Adipose tissue (tissue), 3 donors: ENCODE measurements around the gene ZBTB45. TPM values are rescaled to one million over a fixed set of nuclear protein-coding genes. Genes with fewer than 3 reads are reported as not detected.

Source experiments
- H3K27ac ChIP-seq: one replicate; pipeline ENCODE4 v1.5.1; 2013; ENCODE audit warnings: low read depth, low read length
- WGBS, 3 donors: extraction: QIAGEN DNeasy Blood & Tissue Kit; methylation state at CpG; one replicate each; pipeline ENCODE4 v1.1.7; 2013; 5-methylcytosine and 5-hydroxymethylcytosine counted together
- polyA plus RNA-seq, 3 donors: library from polyadenylated mRNA; stranded (reverse); fragments of 200-250 nt; gene quantifications; one replicate each; pipeline ENCODE4 v1.2.3, GENCODE V29; 2013
- donor health status: healthy with polysubstance abuse.
- donor health status: Bipolar disorder and iron deficiency.
- donor health status: healthy.

The ZBTB45 gene
- polyA plus RNA-seq, 3 donors = 5.3 to 8.2 (median 6.6) TPM

DNA sequence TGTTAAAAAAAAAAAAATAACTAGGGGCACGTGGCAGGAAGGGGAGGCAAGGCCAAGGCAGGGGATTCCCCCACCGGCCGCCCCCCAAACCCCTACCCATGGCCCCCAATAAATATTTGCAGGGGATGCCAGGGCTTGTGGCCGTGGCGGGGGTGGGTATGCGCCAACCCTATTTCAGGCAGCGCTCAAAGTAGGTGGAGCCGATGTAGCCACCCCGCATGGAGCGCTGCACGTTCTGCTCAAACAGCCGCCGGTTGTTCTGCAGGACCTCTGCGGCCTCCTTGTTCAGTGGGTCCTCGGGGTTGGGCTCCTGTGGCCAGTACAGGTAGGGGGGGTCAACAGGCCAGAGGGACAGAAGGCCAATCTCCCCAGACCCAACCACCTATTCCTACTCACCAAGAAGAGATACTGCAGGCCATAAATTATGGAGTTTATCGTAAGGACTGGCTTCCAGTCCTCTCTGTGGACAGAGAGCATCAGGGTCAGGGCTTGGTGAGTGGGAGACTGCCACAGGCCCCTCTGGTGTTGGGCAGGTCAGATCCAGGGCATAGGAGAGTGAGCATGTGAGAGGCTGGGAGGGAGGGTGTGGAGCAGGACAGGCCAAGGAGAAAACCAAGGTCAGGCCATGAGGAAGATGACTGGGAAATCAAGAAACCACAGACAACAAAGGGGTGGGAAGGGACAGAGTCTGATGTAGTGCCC is 36.5 kb upstream of the ZBTB45 start:
- H3K27ac ChIP-seq = no peak overlapping the region
- 80 to 84% (median 82%) methylated on average over 15 to 16 of the region's 16 CpGs for WGBS, 3 donors

- WGBS, 3 donors = 47 to 60% (median 50%) methylated on average over 4 of the region's 4 CpGs
- peak overlapping the region; percentile 90 for H3K27ac ChIP-seq
These were observed 35.8 kb upstream of the ZBTB45 start for GRCh38 chr19:58555369-58555885.

GRCh38 chr19:58554494-58555368 is 35.1 kb upstream of the ZBTB45 start, which contains the start of gene CHMP2A:
TSS of gene CHMP2A (minus strand) at chr19:58555105. CDS start at chr19:58554212, 893 bp downstream.
- H3K27ac ChIP-seq = peak within 1 kb of the TSS; percentile 90
- WGBS, 3 donors = 0 to 1% (median 1%) methylated on average over 69 of the region's 69 CpGs

GRCh38 chr19:58553799-58554493 is 34.3 kb upstream of the ZBTB45 start:
- 19 to 40% (median 36%) methylated on average over 18 of the region's 18 CpGs for WGBS, 3 donors

DNA sequence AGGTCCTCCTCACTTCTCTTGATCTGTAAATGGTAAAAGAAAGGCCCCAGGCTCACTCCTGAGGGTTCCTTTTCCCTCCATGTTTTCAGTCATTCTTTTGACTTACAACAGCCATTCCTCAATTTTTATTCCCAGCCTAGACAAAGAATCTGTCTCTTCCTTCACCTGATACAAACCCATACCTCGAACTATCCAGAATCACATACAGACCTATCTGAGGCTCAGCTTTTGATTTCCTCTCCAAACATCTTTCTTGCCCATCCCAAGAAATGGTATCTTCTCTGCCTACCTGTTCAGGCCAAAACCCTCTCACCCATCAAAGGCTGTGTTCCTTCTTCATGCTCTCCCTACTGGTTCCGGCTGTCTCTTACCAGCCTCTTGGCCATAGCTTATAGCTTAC is 33.0 kb upstream of the ZBTB45 start:
- H3K27ac ChIP-seq = no peak overlapping the region
- 89 to 90% (median 89%) methylated on average over 2 of the region's 2 CpGs for WGBS, 3 donors

More at GRCh38 chr19:58553799-58554493, 34.3 kb upstream of the ZBTB45 start:
- peak overlapping the region; percentile 86 for H3K27ac ChIP-seq

DNA sequence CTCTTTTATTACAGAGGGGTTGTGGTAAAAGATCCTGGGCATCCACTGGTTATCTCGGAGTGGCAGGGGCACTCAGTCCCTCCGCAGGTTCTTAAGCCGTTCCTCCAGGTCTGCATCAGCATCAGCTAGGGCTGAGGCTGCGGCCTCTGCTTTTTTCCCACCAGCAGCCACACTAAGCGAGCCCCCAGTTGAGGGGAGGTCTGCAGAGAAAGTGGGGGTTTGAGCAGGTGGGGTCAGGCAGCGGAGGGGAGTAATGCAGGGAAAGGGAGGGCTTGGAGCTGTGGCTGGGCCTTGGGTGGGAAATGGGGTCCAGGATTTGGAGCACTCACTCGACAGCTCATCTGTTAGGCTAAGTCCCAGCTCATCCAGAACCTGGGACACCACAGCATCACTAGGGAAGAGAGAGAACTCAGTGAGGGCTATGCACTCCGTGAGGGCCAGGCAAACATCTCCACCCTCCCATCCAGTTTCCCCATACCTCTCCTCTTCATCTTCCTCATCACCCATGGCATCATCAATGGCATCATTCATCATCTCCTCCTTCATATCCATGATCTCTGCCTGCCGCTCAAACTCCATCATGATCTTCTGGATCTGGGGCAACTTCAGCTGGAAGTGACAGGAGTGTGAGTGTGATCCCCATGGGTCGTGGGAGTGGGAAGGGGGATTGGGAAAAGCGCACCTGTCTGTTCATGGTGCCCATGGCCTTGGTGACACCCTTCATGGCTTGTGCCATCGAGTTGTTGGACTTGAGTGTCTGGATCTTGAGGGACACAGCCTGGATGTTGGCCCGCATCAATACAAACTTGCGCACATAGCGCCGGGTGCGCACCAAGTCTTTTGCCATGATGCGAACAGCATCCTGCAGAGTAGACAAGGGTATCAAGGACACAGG is 32.2 kb upstream of the ZBTB45 start:
- no peak overlapping the region for H3K27ac ChIP-seq
- WGBS, 3 donors = 91 to 95% (median 93%) methylated on average over 18 of the region's 18 CpGs

- WGBS, 3 donors = 18 to 59% (median 52%) methylated on average over 1 of the region's 1 CpG
- no peak overlapping the region for H3K27ac ChIP-seq
These were observed 31.5 kb upstream of the ZBTB45 start for GRCh38 chr19:58551123-58551497.

DNA sequence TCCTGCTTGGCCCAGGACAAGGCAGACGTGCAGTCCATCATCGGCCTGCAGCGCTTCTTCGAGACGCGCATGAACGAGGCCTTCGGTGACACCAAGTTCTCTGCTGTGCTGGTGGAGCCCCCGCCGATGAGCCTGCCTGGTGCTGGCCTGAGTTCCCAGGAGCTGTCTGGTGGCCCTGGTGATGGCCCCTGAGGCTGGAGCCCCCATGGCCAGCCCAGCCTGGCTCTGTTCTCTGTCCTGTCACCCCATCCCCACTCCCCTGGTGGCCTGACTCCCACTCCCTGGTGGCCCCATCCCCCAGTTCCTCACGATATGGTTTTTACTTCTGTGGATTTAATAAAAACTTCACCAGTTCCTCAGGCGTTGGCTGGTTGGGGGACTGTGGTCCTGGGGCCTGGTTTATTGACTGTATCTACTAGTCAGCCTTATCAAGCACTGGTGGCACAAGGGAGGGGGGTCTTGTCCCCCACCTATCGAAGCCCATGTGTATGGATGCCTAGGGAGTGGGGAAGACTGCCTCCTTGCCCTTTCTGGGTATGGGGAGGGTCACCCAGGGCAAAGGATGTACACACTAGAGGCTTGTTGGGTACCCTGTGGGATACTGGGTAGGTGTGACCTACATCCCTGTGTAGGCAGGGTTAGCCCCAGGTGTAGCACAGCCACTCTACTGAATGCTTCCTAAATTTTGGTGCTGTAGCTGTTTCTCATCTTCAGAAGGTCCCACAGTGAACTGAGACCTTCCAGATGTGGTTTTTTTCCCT is 30.9 kb upstream of the ZBTB45 start:
- WGBS, 3 donors = 80 to 92% (median 92%) methylated on average over 13 of the region's 13 CpGs
- H3K27ac ChIP-seq = no peak overlapping the region

DNA sequence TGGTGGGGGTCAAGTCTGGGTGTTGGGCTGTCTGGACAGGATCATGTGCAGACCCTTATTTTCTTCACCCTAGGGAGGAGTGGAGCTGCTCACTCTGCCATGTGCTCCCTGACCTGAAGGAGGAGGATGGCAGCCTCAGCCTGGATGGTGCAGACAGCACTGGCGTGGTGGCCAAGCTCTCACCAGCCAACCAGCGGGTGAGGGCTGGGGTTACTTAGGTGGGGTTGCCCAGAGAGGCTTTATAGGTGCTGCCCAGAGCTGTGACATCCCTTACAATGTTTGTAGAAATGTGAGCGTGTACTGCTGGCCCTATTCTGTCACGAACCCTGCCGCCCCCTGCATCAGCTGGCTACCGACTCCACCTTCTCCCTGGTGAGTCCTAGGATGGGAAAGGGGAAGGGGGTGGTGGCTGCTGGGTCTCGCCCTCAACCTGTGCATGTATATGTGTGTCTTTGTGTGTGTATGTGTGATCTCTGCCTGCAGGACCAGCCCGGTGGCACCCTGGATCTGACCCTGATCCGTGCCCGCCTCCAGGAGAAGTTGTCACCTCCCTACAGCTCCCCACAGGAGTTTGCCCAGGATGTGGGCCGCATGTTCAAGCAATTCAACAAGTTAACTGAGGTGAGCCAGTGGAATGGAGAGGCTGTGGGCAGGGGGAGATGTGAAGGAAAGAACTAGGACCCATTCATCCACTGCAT is 30.2 kb upstream of the ZBTB45 start:
- WGBS, 3 donors = 85 to 91% (median 91%) methylated on average over 11 of the region's 11 CpGs
- no peak overlapping the region for H3K27ac ChIP-seq

DNA sequence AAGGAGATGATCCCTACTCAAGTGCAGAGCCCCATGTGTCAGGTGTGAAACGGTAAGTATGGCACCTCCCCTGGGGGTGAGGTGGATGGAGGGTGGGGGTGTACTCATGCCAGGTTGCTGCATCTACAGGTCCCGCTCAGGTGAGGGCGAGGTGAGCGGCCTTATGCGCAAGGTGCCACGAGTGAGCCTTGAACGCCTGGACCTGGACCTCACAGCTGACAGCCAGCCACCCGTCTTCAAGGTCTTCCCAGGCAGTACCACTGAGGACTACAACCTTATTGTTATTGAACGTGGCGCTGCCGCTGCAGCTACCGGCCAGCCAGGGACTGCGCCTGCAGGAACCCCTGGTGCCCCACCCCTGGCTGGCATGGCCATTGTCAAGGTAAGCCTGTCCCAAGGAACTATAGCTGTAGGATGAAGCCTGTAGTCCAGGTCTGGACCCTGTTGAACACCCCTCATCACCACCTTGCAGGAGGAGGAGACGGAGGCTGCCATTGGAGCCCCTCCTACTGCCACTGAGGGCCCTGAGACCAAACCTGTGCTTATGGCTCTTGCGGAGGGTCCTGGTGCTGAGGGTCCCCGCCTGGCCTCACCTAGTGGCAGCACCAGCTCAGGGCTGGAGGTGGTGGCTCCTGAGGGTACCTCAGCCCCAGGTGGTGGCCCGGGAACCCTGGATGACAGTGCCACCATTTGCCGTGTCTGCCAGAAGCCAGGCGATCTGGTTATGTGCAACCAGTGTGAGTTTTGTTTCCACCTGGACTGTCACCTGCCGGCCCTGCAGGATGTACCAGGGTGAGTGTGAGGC is 29.5 kb upstream of the ZBTB45 start:
- WGBS, 3 donors = 88 to 90% (median 89%) methylated on average over 20 of the region's 20 CpGs
- H3K27ac ChIP-seq = no peak overlapping the region

DNA sequence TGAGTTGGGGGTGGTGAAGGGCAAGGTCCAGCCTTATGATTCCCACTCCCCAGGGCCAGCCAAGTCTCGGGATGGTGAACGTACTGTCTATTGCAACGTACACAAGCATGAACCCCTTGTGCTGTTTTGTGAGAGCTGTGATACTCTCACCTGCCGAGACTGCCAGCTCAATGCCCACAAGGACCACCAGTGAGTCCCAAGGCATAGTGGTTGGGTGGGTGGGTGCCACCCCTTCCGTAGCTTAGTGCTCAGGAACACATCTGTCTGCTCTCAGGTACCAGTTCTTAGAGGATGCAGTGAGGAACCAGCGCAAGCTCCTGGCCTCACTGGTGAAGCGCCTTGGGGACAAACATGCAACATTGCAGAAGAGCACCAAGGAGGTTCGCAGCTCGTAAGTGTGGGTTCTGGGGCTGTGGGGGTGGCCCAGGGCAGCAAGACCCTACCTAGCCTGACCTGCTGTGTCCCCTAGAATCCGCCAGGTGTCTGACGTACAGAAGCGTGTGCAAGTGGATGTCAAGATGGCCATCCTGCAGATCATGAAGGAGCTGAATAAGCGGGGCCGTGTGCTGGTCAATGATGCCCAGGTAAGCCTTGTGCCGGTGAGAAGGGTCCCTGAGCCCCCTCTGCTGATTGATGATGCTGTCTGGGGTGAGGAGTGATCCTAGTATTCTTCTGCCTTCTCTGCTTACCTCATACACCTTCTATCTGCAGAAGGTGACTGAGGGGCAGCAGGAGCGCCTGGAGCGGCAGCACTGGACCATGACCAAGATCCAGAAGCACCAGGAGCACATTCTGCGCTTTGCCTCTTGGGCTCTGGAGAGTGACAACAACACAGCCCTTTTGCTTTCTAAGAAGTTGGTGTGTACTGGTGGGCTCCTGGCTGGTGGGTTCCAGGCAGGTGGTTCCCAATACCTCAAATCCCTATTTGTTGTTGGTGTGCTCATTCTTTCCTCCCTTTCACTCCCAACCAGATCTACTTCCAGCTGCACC is 28.0 kb upstream of the ZBTB45 start:
- 88 to 92% (median 91%) methylated on average over 18 of the region's 18 CpGs for WGBS, 3 donors
- no peak overlapping the region for H3K27ac ChIP-seq

DNA sequence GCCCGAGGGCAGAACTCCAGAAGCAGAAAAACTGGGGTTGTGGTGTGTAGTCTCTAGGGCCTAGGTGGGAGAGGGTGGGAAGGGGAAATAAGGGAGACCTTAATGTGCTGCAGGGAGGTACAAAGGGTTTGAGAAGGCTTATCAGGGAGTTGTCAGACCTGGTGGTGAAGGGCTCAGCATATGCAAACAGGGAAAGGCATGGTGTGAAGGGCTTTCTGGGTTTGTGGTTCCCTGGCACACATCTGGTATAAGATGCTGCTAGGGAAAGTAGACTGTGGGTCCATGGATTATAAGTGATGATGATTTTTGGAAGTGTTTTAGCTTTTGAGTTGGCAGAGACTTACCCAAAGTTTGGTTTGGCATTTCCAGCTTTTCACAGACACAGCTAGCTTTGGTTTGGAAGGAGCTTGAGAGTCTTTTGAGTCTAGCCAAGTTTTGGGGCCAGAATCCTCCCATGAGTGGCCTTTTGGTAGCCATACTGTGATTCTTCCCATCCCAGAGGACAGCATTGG is 26.5 kb upstream of the ZBTB45 start:
- H3K27ac ChIP-seq = no peak overlapping the region
- 0 to 13% (median 13%) methylated on average over 1 of the region's 1 CpG for WGBS, 3 donors

- WGBS, 3 donors = 8 to 11% (median 8%) methylated on average over 21 of the region's 21 CpGs
- H3K27ac ChIP-seq = no peak overlapping the region
These were observed 25.8 kb upstream of the ZBTB45 start for GRCh38 chr19:58545286-58546018.
